LHCN-M2 (cell line): ENCODE results near the gene SGSM1. TPM values are rescaled to one million over a fixed set of nuclear protein-coding genes. Genes with fewer than 3 reads are reported as not detected.
"Not testable (repeated sequence)": the region's sequence is repeated elsewhere in the genome, so short reads cannot be mapped to it uniquely, and the experiment has no call there.

Experiments used
- DNase-seq: peaks from one replicate; pipeline ENCODE4 v3.0.0-alpha.2; 2012; ENCODE audit warnings: low read depth
- total RNA-seq: library from RNA; depleted of rRNA; stranded (reverse); fragments of >200 nt; gene quantifications from 2 replicates; pipeline ENCODE4 v1.2.3, GENCODE V29; 2014

Gene SGSM1
- total RNA-seq, 1 experiment from 2014 or later = not detected

GRCh38 chr22:24837517-24837916 lies 31.5 kb downstream of the SGSM1 start:
- not testable (repeated sequence) for DNase-seq

- no peak for DNase-seq
Measured at GRCh38 chr22:24841261-24841660, 35.2 kb downstream of the SGSM1 start.

GRCh38 chr22:24843048-24843447 lies 37.0 kb downstream of the SGSM1 start:
- DNase-seq = no peak

- DNase-seq = peak; percentile 43
Measured at GRCh38 chr22:24845041-24845898, 39.3 kb downstream of the SGSM1 start.

- no peak for DNase-seq
Measured at GRCh38 chr22:24847490-24847889, 41.5 kb downstream of the SGSM1 start.

GRCh38 chr22:24848559-24849168 lies 42.7 kb downstream of the SGSM1 start:
- no peak for DNase-seq

GRCh38 chr22:24855794-24856193 lies 49.8 kb downstream of the SGSM1 start:
- DNase-seq = no peak

GRCh38 chr22:24857576-24857975 lies 51.6 kb downstream of the SGSM1 start:
- no peak for DNase-seq

GRCh38 chr22:24859587-24859986 lies 53.6 kb downstream of the SGSM1 start:
- DNase-seq = no peak

- DNase-seq = no peak
Measured at GRCh38 chr22:24865508-24865907, 59.5 kb downstream of the SGSM1 start.

- no peak for DNase-seq
Measured at GRCh38 chr22:24867323-24868022, 61.5 kb downstream of the SGSM1 start.

- DNase-seq = no peak
Measured at GRCh38 chr22:24868979-24869378, 63.0 kb downstream of the SGSM1 start.

GRCh38 chr22:24871611-24872205 lies 65.7 kb downstream of the SGSM1 start:
- DNase-seq = no peak

GRCh38 chr22:24873226-24873625 lies 67.2 kb downstream of the SGSM1 start:
- no peak for DNase-seq

GRCh38 chr22:24875862-24876506 lies 70.0 kb downstream of the SGSM1 start:
- peak; percentile 11 for DNase-seq

GRCh38 chr22:24876700-24877099 lies 70.7 kb downstream of the SGSM1 start:
- DNase-seq = no peak

GRCh38 chr22:24878969-24879368 lies 73.0 kb downstream of the SGSM1 start:
- no peak for DNase-seq

- DNase-seq = no peak
Measured at GRCh38 chr22:24883432-24883831, 77.4 kb downstream of the SGSM1 start.

GRCh38 chr22:24887260-24887659 lies 81.2 kb downstream of the SGSM1 start:
- DNase-seq = no peak

- no peak for DNase-seq
Measured at GRCh38 chr22:24893341-24894070, 87.5 kb downstream of the SGSM1 start.
